Airway epithelial cell (primary cell): ENCODE measurements around the gene SPP1. TPM values are rescaled to one million over a fixed set of nuclear protein-coding genes. Genes with fewer than 3 reads are reported as not detected.

ENCODE experiments used
- total RNA-seq: library from RNA; depleted of rRNA; stranded (reverse); fragments of >200 nt; gene quantifications from 2 replicates; pipeline ENCODE4 v1.2.3, GENCODE V29; 2015

Gene SPP1
- total RNA-seq = not detected in 2 replicates

GRCh38 chr4:87975466-87975865 lies at the start of gene SPP1:
Gene SPP1, plus strand, starts transcription at chr4:87975714. Its CDS starts 1,182 bp downstream, at chr4:87976896.

GRCh38 chr4:88007304-88008121 lies 32.0 kb downstream of the SPP1 start, which contains the start of gene PKD2:
Gene PKD2, plus strand, starts transcription at chr4:88007635. Its CDS starts 99 bp downstream, at chr4:88007734.

Other genes starting within 250 kb of the SPP1 start
- gene IBSP, start 176.2 kb upstream of the SPP1 start, total RNA-seq = not detected in 2 replicates
- gene MEPE, start 142.7 kb upstream of the SPP1 start, total RNA-seq = not detected in 2 replicates
- 8.3 and 13.8 TPM in 2 replicates for gene PKD2, start 31.9 kb downstream of the SPP1 start, total RNA-seq
- 0.49 and 0.60 TPM in 2 replicates for gene ABCG2, start 182.9 kb downstream of the SPP1 start, total RNA-seq